Measurements from ENCODE around the gene CCZ1.
"Not testable (repeated sequence)": the region's sequence is repeated elsewhere in the genome, so short reads cannot be mapped to it uniquely, and the experiment has no call there.

GRCh38 chr7:5890244-5890643 lies 8.3 kb upstream of the CCZ1 start:
- TF ChIP-seq POLR2AphosphoS5, CTCF, POLR2A (IDR thresholded peaks at IDR 0.05): not testable (repeated sequence)
